Heart right ventricle (tissue), 16 donors: ENCODE data around the gene TUBB4A. TPM values are rescaled to one million over a fixed set of nuclear protein-coding genes. Genes with fewer than 3 reads are reported as not detected.
A peak's percentile ranks its signal among the peaks of the same experiment; 100 is the strongest.

Experiments
- ATAC-seq, 8 donors: fragments of 200-7000 bp; cut with Tn5 transposase; one replicate each; pipeline ENCODE4 v1.9.1; 2020; ENCODE audit warnings: mild to moderate bottlenecking in 8 of 8, moderate library complexity in 8 of 8, moderate number of reproducible peaks in 1 of 8
- DNase-seq, 2 donors: peaks; one replicate each; pipeline ENCODE4 v3.0.0-alpha.2; 2020
- H3K27ac ChIP-seq, 10 donors: fragments of 200-600 bp; sonication (generic) in 2 of 10; one replicate each; pipeline versions ENCODE4 v1.5.0 to v1.8.0; 2020 to 2022; ENCODE audit warnings: mild to moderate bottlenecking in 3 of 10
- H3K27me3 ChIP-seq, 7 donors: fragments of 200-600 bp; one replicate each; pipeline ENCODE4 v1.8.0; 2021 to 2022; ENCODE audit warnings: mild to moderate bottlenecking in 2 of 7
- H3K36me3 ChIP-seq, 9 donors: fragments of 200-600 bp; sonication (generic) in 1 of 9; one replicate each; pipeline versions ENCODE4 v1.5.0 to v1.8.0; 2020 to 2022; ENCODE audit warnings: mild to moderate bottlenecking in 2 of 9
- H3K4me1 ChIP-seq, 9 donors: fragments of 200-600 bp; sonication (generic) in 1 of 9; one replicate each; pipeline versions ENCODE4 v1.5.0 to v1.8.0; 2020 to 2022; ENCODE audit warnings: mild to moderate bottlenecking in 4 of 9
- H3K4me3 ChIP-seq, 10 donors: fragments of 200-600 bp; sonication (generic) in 2 of 10; one replicate each; pipeline versions ENCODE4 v1.5.0 to v1.8.0; 2020 to 2022; ENCODE audit warnings: mild to moderate bottlenecking in 7 of 10, moderate library complexity in 2 of 10
- H3K9me3 ChIP-seq, 11 donors: fragments of 200-600 bp in 10 of 11; sonication (generic) in 2 of 11; one replicate each; pipeline versions ENCODE4 v1.5.0 to v1.8.0; 2013 to 2022; ENCODE audit warnings: mild to moderate bottlenecking in 2 of 11, control low read depth in 1 of 11, moderate library complexity in 1 of 11
- CTCF ChIP-seq, 9 donors: fragments of 200-600 bp; sonication (generic) in 2 of 9; IDR thresholded peaks; one replicate each; pipeline versions ENCODE4 v1.5.0 to v1.8.0; 2021 to 2022; ENCODE audit warnings: antibody characterized with exemption in 9 of 9, mild to moderate bottlenecking in 5 of 9, moderate library complexity in 1 of 9
- WGBS, 2 donors: extraction: QIAGEN DNeasy Blood & Tissue Kit; methylation state at CpG; one replicate each; pipeline ENCODE4 v1.1.7; 2013; ENCODE audit warnings: inconsistent platforms in 1 of 2; 5-methylcytosine and 5-hydroxymethylcytosine counted together
- intact Hi-C, 10 donors: fragments of 100-400 bp; cut with DNase I; formaldehyde crosslinking; loops; one replicate each; pipeline versions ENCODE4 v1.11.1 to v1.14.2; 2022
- polyA plus RNA-seq, 2 donors: library from polyadenylated mRNA; stranded (reverse); fragments of 200-250 nt; gene quantifications; one replicate each; pipeline ENCODE4 v1.2.3, GENCODE V29; 2013
- total RNA-seq, 10 donors: library from RNA; stranded (reverse); fragmentation: NEBNext Ultra II Directional in 3 of 10; extraction: Animal tissue kit (Norgen Biotek cat#: 25700) in 3 of 10; gene quantifications; one replicate each; pipeline versions ENCODE4 v1.2.1 to v1.2.4, GENCODE V29; 2021 to 2023
- donor health status: Arrhythmogenic right ventricular cardiomyopathy.
- donor health status: ischemic (EF 13 %, LVEDD 7.1; RV severe dilation, severe dysfunction).
- donor health status: healthy with polysubstance abuse.
- donor health status: DM: no; HTN: yes; CAD: no.
- donor health status: DM: no; HTN: no; CAD: no.
- donor health status: ischemic (EF 25% LVEDD 6.9; RV normal size, moderate dysfunction).
- donor health status: ischemic (EF 25% LVEDD 5.7; RV mildly dilated, moderate dysfunction).
- donor health status: healthy.
- donor health status: DM: yes; HTN: yes; CAD: no.
- donor health status: Ischemic cardiomyopathy.
- donor health status: ischemic (EF 35%, LVEDD 5.7; RV mildly dilated, moderate dysfunction).
- donor health status: nonischemic (EF 11% LVEDD 7.7; RV severe dilation, severe dysfunction).
- donor health status: DM: yes; HTN: yes; CAD: no.
- donor health status: PGD.
- donor health status: ischemic (EF 29% LVEDD 5.4; RV normal size, mild dysfunction).
- donor health status: nonischemic (EF 23%, LVEDD 6.1; RV moderate dilation, normal function).

Gene TUBB4A
- total and polyA plus RNA-seq, 12 donors: 0.19 to 6.6 (median 0.81) TPM

DNA sequence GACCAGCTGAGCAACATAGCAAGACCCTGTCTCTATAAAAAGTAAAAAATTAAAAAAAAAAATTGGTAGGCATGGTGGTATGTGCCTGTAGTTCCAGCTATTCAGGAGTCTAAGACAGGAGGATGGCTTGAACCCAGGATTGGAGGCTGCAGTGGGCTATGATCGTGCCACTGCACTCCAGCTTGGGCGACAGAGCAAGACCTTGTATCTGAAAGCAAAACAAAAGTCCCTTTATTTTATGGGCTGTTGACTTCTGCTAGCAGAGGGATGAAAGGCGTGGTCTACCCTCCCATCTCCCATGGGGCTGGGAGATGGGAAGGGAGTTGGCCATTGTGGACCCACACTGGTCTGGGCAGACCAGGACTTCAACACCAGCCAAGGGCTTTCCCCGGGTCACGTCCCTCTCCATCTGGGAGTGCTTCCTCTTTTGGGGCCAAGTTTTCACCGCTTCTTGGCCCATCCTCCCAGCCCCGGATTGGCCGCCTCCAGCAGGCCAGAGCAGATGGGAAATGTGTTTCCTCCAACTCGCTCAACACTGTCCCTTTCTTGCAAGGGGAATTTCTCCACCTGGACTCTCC lies 26.5 kb upstream of the TUBB4A start:
- Histone ChIP-seq H3K4me1 (peaks cover 6 to 51% (median 36%) of the 10 kb centered on the region in 9 donors), H3K9me3 (no peaks in the 10 kb centered on the region), H3K27me3 (peaks cover 0 to 25% (median 17%) of the 10 kb centered on the region in 7 donors), H3K4me3 (no peak overlapping the region), H3K27ac (peak overlapping the region in 1 of 10 donors; percentile 53), H3K36me3 (no peaks in the 10 kb centered on the region)
- DNase-seq (peak; percentile 67), ATAC-seq (peak; percentile 62 to 75 (median 68))
- WGBS, 2 donors: 21 to 22% methylated on average over 9 of the region's 9 CpGs
- intact Hi-C loops: no loop called here
- TF ChIP-seq CTCF (IDR thresholded peaks at IDR 0.05): no peak

DNA sequence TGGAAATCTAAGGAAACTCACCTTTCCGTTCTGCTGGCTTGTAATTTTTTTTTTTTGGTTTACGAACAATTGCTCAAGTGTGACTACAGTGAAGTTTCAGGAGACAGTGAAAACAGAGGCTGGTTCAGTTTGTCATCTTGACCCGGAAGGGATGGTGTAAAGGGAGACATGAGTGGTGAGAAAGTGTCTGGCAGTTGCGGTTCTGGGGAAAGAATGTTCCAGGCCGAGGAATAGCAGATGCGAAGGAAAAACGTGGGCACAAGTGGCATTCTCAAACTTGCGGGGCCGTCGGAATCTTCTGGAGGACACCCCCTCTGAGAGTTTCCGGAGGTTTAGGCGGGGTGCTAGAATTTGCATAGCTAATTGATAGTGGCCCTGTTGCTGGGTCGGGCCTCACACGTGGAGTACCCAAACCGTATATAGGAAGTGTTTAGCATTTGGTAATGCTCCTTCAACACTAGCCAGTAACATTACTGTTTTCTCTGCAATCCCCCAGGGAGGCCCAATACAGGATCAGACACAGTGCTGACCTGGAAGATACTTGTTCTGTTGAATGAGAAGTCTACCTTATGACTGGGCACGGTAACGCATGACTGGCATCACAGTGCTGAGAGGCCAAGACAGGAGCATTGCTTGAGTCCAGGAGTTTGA lies 25.9 kb upstream of the TUBB4A start:
- Histone ChIP-seq H3K36me3 (no peaks in the 10 kb centered on the region), H3K9me3 (no peaks in the 10 kb centered on the region), H3K27ac (no peak overlapping the region), H3K4me3 (no peak overlapping the region), H3K27me3 (peaks cover 0 to 24% (median 17%) of the 10 kb centered on the region in 7 donors), H3K4me1 (peaks cover 6 to 50% (median 38%) of the 10 kb centered on the region in 9 donors)
- ATAC-seq: no peak
- no peak for TF ChIP-seq CTCF (IDR thresholded peaks at IDR 0.05)
- DNase-seq: no peak
- intact Hi-C loops: no loop called here
- WGBS, 2 donors: 60 to 62% methylated on average over 17 of the region's 17 CpGs

GRCh38 chr19:6524311-6524710 lies 22.2 kb upstream of the TUBB4A start:
- no peaks in the 10 kb centered on the region for H3K9me3 ChIP-seq
- H3K4me1 ChIP-seq: peaks cover 0 to 27% (median 17%) of the 10 kb centered on the region in 9 donors
- no peak overlapping the region for H3K4me3 ChIP-seq
- H3K36me3 ChIP-seq: no peaks in the 10 kb centered on the region
- 39 to 40% methylated on average over 2 of the region's 2 CpGs for WGBS, 2 donors
- H3K27me3 ChIP-seq: peaks cover 0 to 21% (median 12%) of the 10 kb centered on the region in 7 donors
- DNase-seq (peak in 1 of 2 donors; percentile 33), ATAC-seq (peak in 3 of 8 donors; percentile 28 to 40 (median 34))
- intact Hi-C loops: no loop called here
- TF ChIP-seq CTCF (IDR thresholded peaks at IDR 0.05): no peak
- H3K27ac ChIP-seq: no peak overlapping the region

GRCh38 chr19:6522712-6523111 lies 20.6 kb upstream of the TUBB4A start:
- H3K36me3 ChIP-seq: no peaks in the 10 kb centered on the region
- 80 to 85% methylated on average over 6 of the region's 6 CpGs for WGBS, 2 donors
- peaks cover 0 to 23% (median 12%) of the 10 kb centered on the region in 7 donors for H3K27me3 ChIP-seq
- peaks cover 0 to 25% (median 17%) of the 10 kb centered on the region in 9 donors for H3K4me1 ChIP-seq
- no peak overlapping the region for H3K4me3 ChIP-seq
- intact Hi-C loops: no loop called here
- DNase-seq: no peak
- TF ChIP-seq CTCF (IDR thresholded peaks at IDR 0.05): no peak
- ATAC-seq: no peak
- H3K27ac ChIP-seq: no peak overlapping the region
- no peaks in the 10 kb centered on the region for H3K9me3 ChIP-seq
